OCI-LY1 (cell line): ENCODE results near the gene OVCH1.

Source experiments
- H2AFZ ChIP-seq: fragments of 200-600 bp; sonication (generic), shearing (Covaris generic); 2 replicates; pipeline ENCODE4 v1.6.0; 2014; ENCODE audit warnings: antibody characterized with exemption, mild to moderate bottlenecking, low read length
- H3F3A ChIP-seq: fragments of 200-600 bp; sonication (generic), shearing (Covaris generic); 2 replicates; pipeline ENCODE4 v1.6.0; 2014; ENCODE audit warnings: mild to moderate bottlenecking, antibody characterized with exemption, low read length, moderate library complexity; ENCODE audit not compliant: insufficient read depth
- H3K27ac ChIP-seq: fragments of 200-600 bp; sonication (generic); 2 replicates; pipeline ENCODE4 v1.5.1; 2014; ENCODE audit warnings: low read length, mixed run types, mild to moderate bottlenecking, low read depth; ENCODE audit not compliant: poor library complexity, severe bottlenecking
- H3K27me3 ChIP-seq: fragments of 200-600 bp; sonication (generic); 2 replicates; pipeline ENCODE4 v1.6.0; 2014; ENCODE audit warnings: antibody characterized with exemption, mild to moderate bottlenecking, low read length, moderate library complexity; ENCODE audit not compliant: insufficient read depth
- H3K36me3 ChIP-seq: fragments of 200-600 bp; sonication (generic); 2 replicates; pipeline ENCODE4 v1.6.1; 2014; ENCODE audit warnings: mild to moderate bottlenecking, antibody characterized with exemption, low read length, moderate library complexity, mixed read lengths; ENCODE audit not compliant: insufficient read depth
- H3K4me1 ChIP-seq: fragments of 200-600 bp; sonication (generic); 2 replicates; pipeline ENCODE4 v1.5.1; 2014; ENCODE audit warnings: mild to moderate bottlenecking, low read length, moderate library complexity; ENCODE audit not compliant: insufficient read depth, severe bottlenecking
- H3K4me2 ChIP-seq: fragments of 200-600 bp; sonication (generic), shearing (Covaris generic); 2 replicates; pipeline ENCODE4 v1.6.1; 2014; ENCODE audit warnings: low read length
- H3K4me3 ChIP-seq: fragments of 200-600 bp; sonication (generic); 2 replicates; pipeline ENCODE4 v1.5.1; 2014; ENCODE audit warnings: low read length, low read depth, mild to moderate bottlenecking, mixed read lengths; ENCODE audit not compliant: poor library complexity, severe bottlenecking
- H3K79me2 ChIP-seq: fragments of 200-600 bp; shearing (Covaris generic); 2 replicates; pipeline ENCODE4 v1.6.1; 2016; ENCODE audit warnings: mixed run types, low read length, mixed read lengths; ENCODE audit not compliant: insufficient read depth
- H3K9ac ChIP-seq: fragments of 200-600 bp; sonication (generic), shearing (Covaris generic); 2 replicates; pipeline ENCODE4 v1.6.1; 2014; ENCODE audit warnings: mild to moderate bottlenecking, low read length, mixed read lengths
- H3K9me2 ChIP-seq: fragments of 200-600 bp; sonication (generic), shearing (Covaris generic); 2 replicates; pipeline ENCODE4 v1.6.1; 2014; ENCODE audit warnings: low read depth, mild to moderate bottlenecking, low read length, mixed read lengths
- H3K9me3 ChIP-seq: fragments of 200-600 bp; shearing (Covaris generic); 2 replicates; pipeline ENCODE4 v1.6.1; 2014; ENCODE audit warnings: low read length, mixed read lengths
- H4K20me1 ChIP-seq: fragments of 200-600 bp; sonication (generic), shearing (Covaris generic); 2 replicates; pipeline ENCODE4 v1.6.0; 2016; ENCODE audit warnings: mild to moderate bottlenecking, low read length; ENCODE audit not compliant: insufficient read depth
- CTCF ChIP-seq: fragments of 200-600 bp; sonication (generic), shearing (Covaris generic); IDR thresholded peaks from 2 replicates; pipeline ENCODE4 v1.5.1; 2017; ENCODE audit warnings: mild to moderate bottlenecking, antibody characterized with exemption, low read length, moderate library complexity, mixed read lengths
- EZH2 ChIP-seq: fragments of 200-600 bp; sonication (generic), shearing (Covaris generic); IDR thresholded peaks from 2 replicates; pipeline ENCODE4 v1.8.0; 2017; ENCODE audit warnings: borderline replicate concordance, mixed run types, mild to moderate bottlenecking, antibody characterized with exemption, low read length, moderate library complexity, mixed read lengths

Gene OVCH1

GRCh38 chr12:29509503-29509902 is 12.0 kb upstream of the OVCH1 start:
- Histone ChIP-seq H3K79me2 (no peaks in the 10 kb centered on the region), H3K36me3 (no peaks in the 10 kb centered on the region), H3F3A (no peaks in the 10 kb centered on the region), H2AFZ (no peak overlapping the region), H3K4me2 (no peak overlapping the region), H4K20me1 (no peaks in the 10 kb centered on the region), H3K27me3 (no peaks in the 10 kb centered on the region), H3K27ac (no peak overlapping the region), H3K9me2 (no peaks in the 10 kb centered on the region), H3K4me1 (no peaks in the 10 kb centered on the region), H3K9ac (no peak overlapping the region), H3K4me3 (no peak overlapping the region), H3K9me3 (no peaks in the 10 kb centered on the region)
- TF ChIP-seq CTCF (no peak), EZH2 (no peak)

- no peak overlapping the region for H3K27ac ChIP-seq
- H3K4me1 ChIP-seq, result no peaks in the 10 kb centered on the region
- TF ChIP-seq CTCF, result no peak
- TF ChIP-seq EZH2, result no peak
- H3K79me2 ChIP-seq, result no peaks in the 10 kb centered on the region
- H3K27me3 ChIP-seq, result no peaks in the 10 kb centered on the region
- H3K9me3 ChIP-seq, result no peaks in the 10 kb centered on the region
- no peaks in the 10 kb centered on the region for H3K9me2 ChIP-seq
- H3F3A ChIP-seq, result no peaks in the 10 kb centered on the region
- H3K9ac ChIP-seq, result no peak overlapping the region
- no peak overlapping the region for H2AFZ ChIP-seq
- no peaks in the 10 kb centered on the region for H3K36me3 ChIP-seq
- no peaks in the 10 kb centered on the region for H4K20me1 ChIP-seq
- no peak overlapping the region for H3K4me3 ChIP-seq
- no peak overlapping the region for H3K4me2 ChIP-seq
Observed at GRCh38 chr12:29508949-29509348, 11.5 kb upstream of the OVCH1 start.

GRCh38 chr12:29505122-29505521 is 7.6 kb upstream of the OVCH1 start:
- Histone ChIP-seq H4K20me1 (no peaks in the 10 kb centered on the region), H3K9ac (no peak overlapping the region), H3K36me3 (no peaks in the 10 kb centered on the region), H3K9me2 (no peaks in the 10 kb centered on the region), H3K9me3 (no peaks in the 10 kb centered on the region), H3K79me2 (no peaks in the 10 kb centered on the region), H3F3A (no peaks in the 10 kb centered on the region), H3K27ac (no peak overlapping the region), H3K4me1 (peaks cover 7% of the 10 kb centered on the region), H3K27me3 (no peaks in the 10 kb centered on the region), H2AFZ (no peak overlapping the region), H3K4me3 (no peak overlapping the region), H3K4me2 (no peak overlapping the region)
- TF ChIP-seq EZH2 (no peak), CTCF (no peak)
